ENCODE data around the gene TRIM43B.
"Not testable (repeated sequence)": the region's sequence is repeated elsewhere in the genome, so short reads cannot be mapped to it uniquely, and the experiment has no call there.

GRCh38 chr2:95435872-95436209, 48.7 kb downstream of the TRIM43B start:
- TF ChIP-seq CTCF (IDR thresholded peaks at IDR 0.05; ENCODE audit: insufficient read depth, low read depth, low read length); EZH2 (IDR thresholded peaks at IDR 0.05; ENCODE audit: insufficient read depth, low read length): not testable (repeated sequence)

Data from astrocyte (in vitro differentiated cells and primary cell).